ENCODE results near the gene GGT6.

DNA sequence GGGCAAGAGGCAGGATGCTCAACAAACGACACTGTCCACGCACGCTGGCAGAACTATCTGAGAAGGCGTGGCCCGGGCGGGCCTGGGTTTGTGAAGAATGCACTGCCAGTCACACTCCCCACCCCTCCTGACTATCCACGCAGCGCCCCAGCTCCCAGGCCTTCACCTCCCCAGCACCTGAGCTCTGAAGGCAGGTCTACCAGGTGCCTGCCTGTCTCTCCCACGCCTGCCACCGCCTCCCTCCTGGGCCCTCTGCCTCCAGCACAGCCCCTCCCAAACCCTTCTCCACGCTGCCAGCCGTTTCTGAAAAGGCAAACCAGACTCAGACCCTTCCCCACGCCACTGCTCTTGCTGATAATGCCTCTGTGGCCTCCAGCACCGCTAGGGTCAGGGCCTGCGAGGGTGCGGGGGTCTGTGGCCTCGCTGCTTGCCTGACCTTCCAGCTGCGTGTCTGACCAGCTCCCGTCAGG is 16.8 kb downstream of the GGT6 start:
- TF ChIP-seq, protein P1, sequence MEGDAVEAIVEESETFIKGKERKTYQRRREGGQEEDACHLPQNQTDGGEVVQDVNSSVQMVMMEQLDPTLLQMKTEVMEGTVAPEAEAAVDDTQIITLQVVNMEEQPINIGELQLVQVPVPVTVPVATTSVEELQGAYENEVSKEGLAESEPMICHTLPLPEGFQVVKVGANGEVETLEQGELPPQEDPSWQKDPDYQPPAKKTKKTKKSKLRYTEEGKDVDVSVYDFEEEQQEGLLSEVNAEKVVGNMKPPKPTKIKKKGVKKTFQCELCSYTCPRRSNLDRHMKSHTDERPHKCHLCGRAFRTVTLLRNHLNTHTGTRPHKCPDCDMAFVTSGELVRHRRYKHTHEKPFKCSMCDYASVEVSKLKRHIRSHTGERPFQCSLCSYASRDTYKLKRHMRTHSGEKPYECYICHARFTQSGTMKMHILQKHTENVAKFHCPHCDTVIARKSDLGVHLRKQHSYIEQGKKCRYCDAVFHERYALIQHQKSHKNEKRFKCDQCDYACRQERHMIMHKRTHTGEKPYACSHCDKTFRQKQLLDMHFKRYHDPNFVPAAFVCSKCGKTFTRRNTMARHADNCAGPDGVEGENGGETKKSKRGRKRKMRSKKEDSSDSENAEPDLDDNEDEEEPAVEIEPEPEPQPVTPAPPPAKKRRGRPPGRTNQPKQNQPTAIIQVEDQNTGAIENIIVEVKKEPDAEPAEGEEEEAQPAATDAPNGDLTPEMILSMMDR (IDR thresholded peaks at IDR 0.05), result no peak
- TF ChIP-seq POLR2AphosphoS5 (IDR thresholded peaks at IDR 0.05) (no peak), POLR2A (IDR thresholded peaks at IDR 0.05; ENCODE audit: low read depth) (no peak)
